BLaER1 (cell line): Measurements from ENCODE around the gene KLK12.

Experiments
- H3K27ac ChIP-seq: shearing (Covaris generic); formaldehyde crosslinking; 2 replicates; pipeline ENCODE4 v1.8.1; 2022
- H3K27me3 ChIP-seq: shearing (Covaris generic); formaldehyde crosslinking; 2 replicates; pipeline ENCODE4 v1.8.1; 2022
- H3K36me3 ChIP-seq: shearing (Covaris generic); formaldehyde crosslinking; 2 replicates; pipeline ENCODE4 v1.8.1; 2022
- H3K4me1 ChIP-seq: shearing (Covaris generic); formaldehyde crosslinking; 2 replicates; pipeline ENCODE4 v1.8.1; 2022
- H3K4me2 ChIP-seq: shearing (Covaris generic); formaldehyde crosslinking; 2 replicates; pipeline ENCODE4 v1.8.1; 2022
- H3K4me3 ChIP-seq: shearing (Covaris generic); formaldehyde crosslinking; 2 replicates; pipeline ENCODE4 v1.8.1; 2022
- H3K9ac ChIP-seq: shearing (Covaris generic); formaldehyde crosslinking; 2 replicates; pipeline ENCODE4 v1.8.1; 2022
- H3K9me3 ChIP-seq: shearing (Covaris generic); formaldehyde crosslinking; 2 replicates; pipeline ENCODE4 v1.8.1; 2022
- H4K20me1 ChIP-seq: shearing (Covaris generic); formaldehyde crosslinking; 2 replicates; pipeline ENCODE4 v1.8.1; 2022
- Cebpa-rat ChIP-seq: shearing (Covaris generic); IDR thresholded peaks from 2 replicates; pipeline ENCODE4 v1.8.1; 2022

Gene KLK12

DNA sequence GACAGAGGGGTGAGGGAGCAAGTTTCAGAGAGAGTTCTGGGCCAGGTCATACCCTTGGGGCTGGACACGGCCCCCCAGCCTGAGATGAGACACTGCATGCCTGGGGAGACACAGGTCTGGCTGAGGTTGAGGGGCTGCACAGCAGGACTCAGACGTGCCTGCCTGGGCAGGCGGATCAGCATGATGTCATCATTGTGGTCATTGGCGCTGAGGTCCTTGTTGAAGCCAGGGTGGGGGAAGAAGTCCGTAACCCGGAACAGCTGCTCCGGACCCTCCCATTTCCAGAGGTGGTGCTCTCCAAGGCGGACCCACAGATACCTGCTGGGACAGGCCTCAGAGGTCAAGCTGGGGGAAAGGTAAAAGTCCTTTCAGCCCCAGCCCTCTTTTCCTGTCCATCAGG, 28.4 kb downstream of the KLK12 start:
- H3K9ac ChIP-seq: no peak overlapping the region
- TF ChIP-seq Cebpa-rat: no peak
- no peak overlapping the region for H3K27ac ChIP-seq
- no peaks in the 10 kb centered on the region for H3K27me3 ChIP-seq
- H3K4me3 ChIP-seq: no peak overlapping the region
- H3K4me1 ChIP-seq: peaks cover 12% of the 10 kb centered on the region
- no peak overlapping the region for H3K4me2 ChIP-seq
- no peaks in the 10 kb centered on the region for H3K9me3 ChIP-seq
- no peaks in the 10 kb centered on the region for H4K20me1 ChIP-seq
- no peaks in the 10 kb centered on the region for H3K36me3 ChIP-seq

DNA sequence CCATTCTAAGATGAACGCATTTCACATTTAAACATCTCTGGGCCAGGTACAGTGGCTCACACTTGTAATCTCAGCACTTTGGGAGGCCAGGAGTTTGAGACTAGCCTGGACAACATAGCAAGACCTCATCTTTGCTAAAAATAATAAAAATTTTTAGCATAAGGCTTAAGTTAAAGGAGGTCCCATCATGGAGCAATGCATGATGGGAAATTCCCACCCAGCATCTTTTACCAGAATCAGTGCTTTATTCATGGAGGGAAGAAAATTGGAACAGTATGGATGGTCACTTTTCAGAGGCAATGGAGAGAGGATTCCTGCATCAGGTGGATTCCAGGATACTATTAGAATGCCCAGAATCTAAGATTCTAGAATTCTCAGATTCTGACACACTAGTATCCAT, 29.6 kb downstream of the KLK12 start:
- no peak for TF ChIP-seq Cebpa-rat
- Histone ChIP-seq H3K27me3 (no peaks in the 10 kb centered on the region), H4K20me1 (no peaks in the 10 kb centered on the region)

DNA sequence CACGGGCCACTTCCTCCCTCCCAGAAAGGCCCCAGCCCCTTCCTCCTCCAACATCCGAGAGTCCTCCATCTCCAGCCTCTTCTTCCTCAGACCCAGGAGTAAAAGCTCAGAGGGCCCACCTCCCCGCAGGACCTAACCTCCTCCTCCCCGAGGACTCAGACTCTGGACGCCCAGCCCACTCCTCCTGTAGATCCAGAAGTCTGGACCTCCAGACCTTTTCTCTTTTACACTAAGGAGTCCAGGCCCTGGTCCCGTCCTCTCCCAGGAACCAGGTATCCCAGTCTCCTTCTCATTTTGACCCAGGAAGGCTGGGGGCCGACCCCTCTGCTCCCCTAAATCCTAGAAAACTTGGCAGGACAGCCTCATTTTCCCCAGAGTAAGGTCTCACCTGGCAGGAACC, 31.5 kb downstream of the KLK12 start:
- Histone ChIP-seq H3K4me3 (no peak overlapping the region), H3K9ac (no peak overlapping the region), H3K36me3 (no peaks in the 10 kb centered on the region), H3K9me3 (no peaks in the 10 kb centered on the region), H4K20me1 (no peaks in the 10 kb centered on the region), H3K27me3 (no peaks in the 10 kb centered on the region), H3K4me2 (no peak overlapping the region), H3K27ac (no peak overlapping the region), H3K4me1 (peaks cover 12% of the 10 kb centered on the region)
- no peak for TF ChIP-seq Cebpa-rat

More for the DNA sequence above, 29.6 kb downstream of the KLK12 start:
- no peaks in the 10 kb centered on the region for H3K36me3 ChIP-seq
- no peak overlapping the region for H3K4me2 ChIP-seq
- no peak overlapping the region for H3K27ac ChIP-seq
- H3K9ac ChIP-seq: no peak overlapping the region
- peaks cover 12% of the 10 kb centered on the region for H3K4me1 ChIP-seq
- H3K9me3 ChIP-seq: no peaks in the 10 kb centered on the region
- H3K4me3 ChIP-seq: no peak overlapping the region

DNA sequence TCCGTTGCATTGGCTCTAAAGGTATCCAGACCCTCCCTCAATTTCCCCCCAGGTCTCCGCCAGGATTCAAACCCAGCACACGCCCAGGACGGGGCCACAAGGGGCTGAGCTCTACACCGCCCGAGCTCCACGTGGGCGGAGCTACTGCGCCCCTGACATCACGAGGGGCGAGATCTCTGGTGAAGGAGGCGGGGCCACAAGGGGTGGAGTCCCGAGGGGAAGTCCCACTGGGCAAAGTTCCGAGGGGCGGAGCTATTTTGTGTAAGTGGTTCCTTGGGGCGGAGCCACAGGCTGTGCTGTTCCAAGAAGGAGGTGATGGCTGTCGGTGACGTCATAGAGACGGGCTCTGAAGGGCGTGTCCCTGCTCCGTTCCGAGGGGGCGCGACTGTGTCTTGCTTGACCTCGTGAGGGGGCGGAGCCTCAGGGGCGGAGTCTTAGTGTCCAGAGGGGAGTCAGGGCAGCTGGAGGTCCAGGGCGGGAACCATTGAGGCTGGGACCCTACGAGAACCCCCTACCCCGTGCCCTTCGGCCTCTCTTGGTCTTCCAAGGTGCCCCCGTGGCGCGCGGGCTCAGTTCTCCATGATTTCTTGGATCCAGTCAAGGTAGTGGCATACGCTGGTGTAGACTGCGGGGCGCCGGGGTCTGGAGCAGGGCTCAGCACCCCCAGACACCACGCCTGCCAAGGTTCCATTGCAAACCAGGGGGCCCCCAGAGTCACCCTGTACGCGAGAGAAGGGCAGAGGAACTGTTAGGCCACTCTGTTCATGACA, 32.1 kb downstream of the KLK12 start:
- H3K27me3 ChIP-seq: no peaks in the 10 kb centered on the region
- TF ChIP-seq Cebpa-rat: no peak
- no peaks in the 10 kb centered on the region for H3K36me3 ChIP-seq
- H3K4me1 ChIP-seq: peaks cover 12% of the 10 kb centered on the region
- no peak overlapping the region for H3K9ac ChIP-seq
- H3K4me3 ChIP-seq: no peak overlapping the region
- H3K4me2 ChIP-seq: peak overlapping the region; percentile 42
- H3K9me3 ChIP-seq: no peaks in the 10 kb centered on the region
- H4K20me1 ChIP-seq: no peaks in the 10 kb centered on the region
- H3K27ac ChIP-seq: no peak overlapping the region

DNA sequence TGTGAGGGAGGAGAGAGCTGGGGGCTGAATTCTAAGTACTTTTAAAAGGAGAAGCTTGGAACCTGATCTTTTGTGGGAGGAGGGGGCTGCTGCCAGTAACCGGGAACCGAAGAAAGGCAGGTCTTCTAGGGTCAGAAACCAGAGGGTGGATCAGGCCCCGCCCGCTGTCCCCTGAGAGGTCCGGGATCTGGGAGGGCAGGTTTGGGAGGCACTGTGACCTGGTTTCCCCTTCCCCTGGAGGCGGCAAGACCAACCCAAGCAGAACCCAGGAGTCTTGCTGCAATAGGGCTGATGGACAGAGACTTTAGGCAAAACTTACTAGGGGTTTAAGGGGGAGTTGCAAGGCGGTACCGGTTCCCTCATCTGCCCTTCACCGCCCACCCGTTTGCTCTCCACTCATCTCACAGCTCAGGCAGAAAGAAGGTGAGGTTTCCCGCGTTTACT, 32.7 kb downstream of the KLK12 start:
- Histone ChIP-seq H3K4me3 (no peak overlapping the region), H3K27ac (no peak overlapping the region), H3K4me1 (peaks cover 12% of the 10 kb centered on the region), H3K36me3 (no peaks in the 10 kb centered on the region), H4K20me1 (no peaks in the 10 kb centered on the region), H3K4me2 (peak overlapping the region; percentile 42), H3K9me3 (no peaks in the 10 kb centered on the region), H3K9ac (no peak overlapping the region), H3K27me3 (no peaks in the 10 kb centered on the region)
- TF ChIP-seq Cebpa-rat: no peak

DNA sequence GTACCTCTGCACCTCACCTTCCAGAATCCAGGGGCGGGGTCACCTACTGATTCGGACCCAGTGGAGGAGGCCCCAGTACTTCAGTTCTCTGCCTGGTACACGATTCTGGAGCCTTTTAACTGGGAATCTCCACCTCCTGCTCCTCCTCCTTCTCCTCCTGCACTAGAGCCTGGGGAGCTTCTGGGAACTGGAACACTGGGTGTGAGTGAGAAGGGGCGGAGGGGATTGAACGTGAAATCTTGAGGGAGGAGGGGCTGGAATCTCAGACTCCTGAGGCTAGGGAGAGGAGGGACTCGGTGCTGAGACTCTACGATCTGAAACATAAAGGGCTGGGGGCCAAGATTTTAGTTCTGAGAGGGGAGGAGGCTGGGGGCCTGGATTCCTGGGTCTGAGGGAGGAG, 33.3 kb downstream of the KLK12 start, which contains the start of gene KLK8:
Gene KLK8, minus strand, starts transcription at position 90 of the 400 bp plus-strand sequence. CDS start 437 bp downstream, outside the sequence.
- H4K20me1 ChIP-seq: no peaks in the 10 kb centered on the region
- H3K36me3 ChIP-seq: no peaks in the 10 kb centered on the region
- H3K27me3 ChIP-seq: no peaks in the 10 kb centered on the region
- H3K4me2 ChIP-seq: peak within 1 kb of the TSS; percentile 42
- H3K9me3 ChIP-seq: no peaks in the 10 kb centered on the region
- H3K4me3 ChIP-seq: no peak within 1 kb of the TSS
- no peak for TF ChIP-seq Cebpa-rat
- H3K9ac ChIP-seq: no peak within 1 kb of the TSS
- H3K27ac ChIP-seq: no peak within 1 kb of the TSS
- peaks cover 12% of the 10 kb centered on the region for H3K4me1 ChIP-seq

DNA sequence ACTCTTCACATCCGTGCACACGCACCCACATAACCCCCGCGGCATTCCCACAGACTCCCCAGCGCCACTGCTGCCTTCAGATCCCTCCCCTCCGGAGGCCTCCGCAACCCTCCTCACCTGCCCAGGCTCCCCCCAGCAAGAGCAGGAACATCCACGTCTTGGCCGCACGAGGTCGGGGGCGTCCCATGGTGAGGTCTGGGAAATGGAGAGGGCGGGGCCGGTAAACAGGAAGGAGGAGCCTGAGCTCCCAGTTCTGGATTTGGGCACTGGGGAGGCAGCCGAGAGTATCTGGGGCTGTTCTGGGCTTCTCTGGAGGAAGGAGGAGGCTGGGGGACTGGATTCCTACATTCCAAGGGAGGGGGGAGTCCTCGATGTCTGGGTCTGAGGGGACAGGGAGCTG, 33.8 kb downstream of the KLK12 start:
- no peak overlapping the region for H3K27ac ChIP-seq
- peaks cover 12% of the 10 kb centered on the region for H3K4me1 ChIP-seq
- H3K4me3 ChIP-seq: no peak overlapping the region
- no peak for TF ChIP-seq Cebpa-rat
- no peaks in the 10 kb centered on the region for H4K20me1 ChIP-seq
- no peak overlapping the region for H3K4me2 ChIP-seq
- H3K36me3 ChIP-seq: no peaks in the 10 kb centered on the region
- no peaks in the 10 kb centered on the region for H3K9me3 ChIP-seq
- no peaks in the 10 kb centered on the region for H3K27me3 ChIP-seq
- no peak overlapping the region for H3K9ac ChIP-seq

DNA sequence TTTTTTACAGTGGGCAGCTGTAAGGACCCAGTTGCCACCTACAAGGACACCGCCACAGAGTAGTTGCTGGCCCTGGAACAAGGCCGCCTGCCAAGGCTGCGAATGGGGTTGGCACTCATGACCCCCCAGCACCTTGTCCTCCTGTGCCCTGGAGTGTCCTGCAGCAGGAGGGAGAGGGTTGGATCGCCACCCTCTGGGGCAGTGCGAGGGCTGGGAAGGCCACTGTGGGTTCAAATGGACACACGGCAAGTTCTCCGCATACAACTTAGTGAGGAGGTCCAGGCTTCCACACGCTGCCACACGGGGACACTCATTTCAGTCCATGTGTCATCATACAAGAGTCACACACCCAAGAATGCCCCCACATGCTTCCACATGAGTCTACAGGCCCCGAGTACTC, 34.4 kb downstream of the KLK12 start:
- Histone ChIP-seq H3K9ac (no peak overlapping the region), H3K4me1 (peaks cover 12% of the 10 kb centered on the region), H3K9me3 (no peaks in the 10 kb centered on the region), H3K36me3 (no peaks in the 10 kb centered on the region), H3K27ac (no peak overlapping the region), H4K20me1 (no peaks in the 10 kb centered on the region), H3K27me3 (no peaks in the 10 kb centered on the region), H3K4me2 (no peak overlapping the region), H3K4me3 (no peak overlapping the region)
- no peak for TF ChIP-seq Cebpa-rat

DNA sequence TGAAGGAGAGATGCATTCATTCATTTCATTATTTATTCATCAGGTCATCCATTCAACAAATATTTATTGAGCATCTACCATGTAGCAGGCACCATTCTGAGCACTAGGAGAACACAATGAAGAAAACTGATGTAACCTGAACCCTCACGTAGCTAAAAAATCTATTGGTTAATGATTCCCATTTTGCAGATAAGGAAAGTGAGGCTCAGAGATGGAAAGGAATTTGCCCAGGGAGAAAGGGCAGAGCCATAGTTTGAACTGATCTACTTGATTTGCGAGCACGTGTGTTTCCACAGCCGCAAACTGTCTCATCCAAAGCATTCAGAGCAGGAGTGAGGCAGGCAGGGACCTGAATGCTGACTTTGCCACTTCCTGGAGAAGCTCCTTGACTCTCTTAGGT, 36.1 kb downstream of the KLK12 start:
- H4K20me1 ChIP-seq: no peaks in the 10 kb centered on the region

DNA sequence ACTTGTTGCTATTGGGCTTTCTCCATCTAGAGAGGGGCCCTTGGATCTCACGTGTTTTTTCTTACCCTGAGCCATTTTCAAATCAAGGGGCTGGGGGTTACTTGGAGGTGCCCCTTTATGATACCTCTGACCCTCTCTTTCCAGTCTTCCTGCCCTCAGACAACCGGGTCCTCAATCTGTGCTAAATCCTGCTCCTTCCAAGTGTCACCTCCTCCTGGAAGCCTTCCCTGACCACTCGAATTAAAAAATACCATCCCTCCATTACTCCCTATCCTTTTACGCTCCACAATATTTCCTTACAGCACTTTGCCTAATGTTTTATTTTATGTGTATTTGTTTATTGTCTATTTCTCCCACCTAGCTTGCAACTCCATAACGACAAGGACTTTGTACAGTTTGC, 36.7 kb downstream of the KLK12 start:
- no peak overlapping the region for H3K4me3 ChIP-seq

More for the DNA sequence above, 36.1 kb downstream of the KLK12 start:
- H3K36me3 ChIP-seq: no peaks in the 10 kb centered on the region
- no peak overlapping the region for H3K4me2 ChIP-seq
- H3K4me3 ChIP-seq: no peak overlapping the region
- H3K4me1 ChIP-seq: peaks cover 12% of the 10 kb centered on the region
- no peak overlapping the region for H3K27ac ChIP-seq
- no peak for TF ChIP-seq Cebpa-rat
- H3K9me3 ChIP-seq: peaks cover 5% of the 10 kb centered on the region
- no peak overlapping the region for H3K9ac ChIP-seq
- H3K27me3 ChIP-seq: no peaks in the 10 kb centered on the region

DNA sequence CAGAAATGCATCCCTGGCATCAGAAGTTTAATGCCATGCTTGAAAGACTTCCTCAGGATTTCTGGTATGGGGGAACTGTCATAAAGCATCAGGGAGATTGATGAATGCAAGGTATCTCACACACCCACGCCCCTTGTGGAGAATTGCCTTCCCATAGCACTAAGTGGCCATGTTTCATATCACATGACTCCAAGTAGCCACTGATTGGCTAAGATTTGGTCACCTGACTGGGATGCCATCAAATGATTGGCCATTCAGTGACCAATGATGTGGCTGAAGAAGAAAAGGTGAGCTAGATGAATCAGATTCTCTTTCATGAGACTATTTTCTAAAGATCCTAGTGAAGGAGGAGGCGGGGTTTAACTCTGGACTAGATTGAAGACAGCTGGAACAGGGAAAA, 40.7 kb downstream of the KLK12 start:
- no peak overlapping the region for H3K27ac ChIP-seq
- H3K27me3 ChIP-seq: no peaks in the 10 kb centered on the region
- no peak overlapping the region for H3K4me2 ChIP-seq
- no peak for TF ChIP-seq Cebpa-rat
- H4K20me1 ChIP-seq: no peaks in the 10 kb centered on the region
- no peaks in the 10 kb centered on the region for H3K4me1 ChIP-seq
- H3K9me3 ChIP-seq: peaks cover 5% of the 10 kb centered on the region
- no peak overlapping the region for H3K9ac ChIP-seq
- H3K36me3 ChIP-seq: no peaks in the 10 kb centered on the region
- H3K4me3 ChIP-seq: no peak overlapping the region

More for the DNA sequence above, 36.7 kb downstream of the KLK12 start:
- H4K20me1 ChIP-seq: no peaks in the 10 kb centered on the region
- H3K27me3 ChIP-seq: no peaks in the 10 kb centered on the region
- peaks cover 12% of the 10 kb centered on the region for H3K4me1 ChIP-seq
- TF ChIP-seq Cebpa-rat: no peak
- H3K9ac ChIP-seq: no peak overlapping the region
- H3K36me3 ChIP-seq: no peaks in the 10 kb centered on the region
- H3K9me3 ChIP-seq: peaks cover 5% of the 10 kb centered on the region
- no peak overlapping the region for H3K27ac ChIP-seq
- H3K4me2 ChIP-seq: no peak overlapping the region
